Hepatocyte (in vitro differentiated cells): Measurements from ENCODE around the gene ZP1. TPM values are rescaled to one million over a fixed set of nuclear protein-coding genes. Genes with fewer than 3 reads are reported as not detected.

Experiments
- DNase-seq: peaks from one replicate; pipeline ENCODE4 v3.0.0-alpha.2; 2016; ENCODE audit warnings: low spot score
- H2AFZ ChIP-seq: fragments of 200-600 bp; sonication (generic); 2 replicates; pipeline ENCODE4 v1.6.0; 2016; ENCODE audit warnings: antibody characterized with exemption, mild to moderate bottlenecking
- H3K27ac ChIP-seq: fragments of 200-600 bp; sonication (generic); 2 replicates; pipeline ENCODE4 v1.5.1; 2016; ENCODE audit warnings: mild to moderate bottlenecking
- H3K27me3 ChIP-seq: fragments of 200-600 bp; sonication (generic); 2 replicates; pipeline ENCODE4 v1.6.1; 2016
- H3K36me3 ChIP-seq: fragments of 200-600 bp; sonication (generic); replicated peaks from 2 replicates; pipeline ENCODE4 v1.5.1; 2016; ENCODE audit warnings: low read depth; ENCODE audit not compliant: insufficient read depth
- H3K4me1 ChIP-seq: fragments of 200-600 bp; sonication (generic); 2 replicates; pipeline ENCODE4 v1.5.1; 2016; ENCODE audit warnings: mild to moderate bottlenecking, moderate library complexity; ENCODE audit not compliant: insufficient read depth
- H3K4me2 ChIP-seq: fragments of 200-600 bp; sonication (generic); 2 replicates; pipeline ENCODE4 v1.6.0; 2016
- H3K4me3 ChIP-seq: fragments of 200-600 bp; sonication (generic); 2 replicates; pipeline ENCODE4 v1.5.1; 2016; ENCODE audit warnings: mild to moderate bottlenecking
- H3K79me2 ChIP-seq: fragments of 200-600 bp; sonication (generic); 2 replicates; pipeline ENCODE4 v1.6.0; 2017; ENCODE audit warnings: mild to moderate bottlenecking
- H3K9me2 ChIP-seq: fragments of 200-600 bp; sonication (generic); replicated peaks from 2 replicates; pipeline ENCODE4 v1.6.0; 2017; ENCODE audit warnings: mild to moderate bottlenecking; ENCODE audit not compliant: insufficient read depth
- H3K9me3 ChIP-seq: fragments of 200-600 bp; sonication (generic); 2 replicates; pipeline ENCODE4 v1.5.1; 2016; ENCODE audit warnings: low read depth, mild to moderate bottlenecking
- H4K20me1 ChIP-seq: fragments of 200-600 bp; sonication (generic); 2 replicates; pipeline ENCODE4 v1.6.0; 2016; ENCODE audit warnings: mild to moderate bottlenecking; ENCODE audit not compliant: insufficient read depth, poor library complexity, severe bottlenecking
- EZH2 ChIP-seq: fragments of 200-600 bp; sonication (generic); IDR thresholded peaks from 2 replicates; pipeline ENCODE4 v1.6.1; 2016; ENCODE audit warnings: antibody characterized with exemption, mild to moderate bottlenecking, borderline replicate concordance
- EZH2phosphoT487 ChIP-seq: fragments of 200-600 bp; sonication (generic); IDR thresholded peaks from one replicate; pipeline ENCODE4 v1.6.1; 2018; ENCODE audit warnings: antibody characterized with exemption, mild to moderate bottlenecking, low read depth, moderate library complexity; ENCODE audit not compliant: unreplicated experiment, severe bottlenecking
- WGBS: methylation state at CpG from one replicate; pipeline ENCODE4 v1.1.6; 2016; ENCODE audit warnings: low lambda C conversion rate; ENCODE audit errors: missing lambda C conversion rate; 5-methylcytosine and 5-hydroxymethylcytosine counted together
- polyA plus RNA-seq: library from polyadenylated mRNA; unstranded; fragments of >200 nt; fragmentation: Nextera tagmentation; extraction: Ambion mirVana; gene quantifications from 2 replicates; pipeline ENCODE4 v1.2.1, GENCODE V29; 2016
- total RNA-seq: library from RNA; depleted of rRNA; stranded (reverse); fragments of >200 nt; gene quantifications from 2 replicates; pipeline ENCODE4 v1.2.3, GENCODE V29; 2014
- TF ChIP-seq, protein P1 (sequence below): fragments of 200-600 bp; sonication (generic); IDR thresholded peaks from 2 replicates; pipeline ENCODE4 v1.5.1; 2016; ENCODE audit warnings: antibody characterized with exemption, mild to moderate bottlenecking; ENCODE audit not compliant: poor library complexity

ZP1 gene
- total and polyA plus RNA-seq, 2 experiments from 2014 or later, result 1.6 TPM; not detected in 1

DNA sequence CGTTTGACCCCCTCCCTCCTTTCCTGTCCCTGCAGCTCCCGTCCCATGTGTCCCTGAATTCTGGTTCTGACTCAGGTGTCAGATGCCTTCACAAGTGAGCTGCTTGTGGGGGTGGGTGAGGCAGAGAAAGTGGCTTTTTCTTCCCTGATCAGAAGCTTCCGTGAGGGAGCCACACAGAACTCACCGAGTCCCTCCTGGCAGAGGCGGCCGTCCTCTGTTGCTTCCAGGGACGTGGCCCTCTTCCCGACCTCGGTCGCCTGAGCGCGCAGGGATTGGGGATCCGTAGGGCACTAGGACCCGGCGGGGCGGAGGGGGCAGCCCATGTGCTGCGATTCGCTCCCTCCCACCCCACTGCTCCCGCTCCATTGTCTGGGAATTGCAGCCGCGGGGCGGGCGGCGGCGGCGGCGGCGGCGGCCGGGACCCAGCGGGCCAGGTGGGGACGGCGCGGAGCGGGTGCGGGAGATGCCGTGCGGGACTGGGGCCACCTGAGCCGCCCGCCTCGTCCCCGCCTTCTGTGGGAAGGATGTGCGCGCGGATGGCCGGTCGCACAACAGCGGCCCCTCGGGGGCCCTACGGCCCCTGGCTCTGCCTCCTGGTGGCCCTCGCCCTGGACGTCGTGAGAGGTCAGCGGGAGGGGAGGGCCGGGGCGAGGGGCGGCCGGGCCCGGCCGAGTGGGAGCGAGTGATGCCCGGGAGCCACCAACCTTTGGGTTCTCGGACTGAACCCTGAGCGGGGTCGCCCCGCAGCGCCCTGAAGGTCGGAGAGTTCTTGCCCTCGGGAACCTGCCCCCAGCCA, 57.0 kb downstream of the ZP1 start, which contains the start of gene TMEM132A:
TMEM132A (plus strand) TSS at position 351 of the 796 bp plus-strand sequence; CDS start at position 525, 174 bp downstream.
- Histone ChIP-seq H2AFZ (peak within 1 kb of the TSS; percentile 94), H3K9me3 (no peaks in the 10 kb centered on the region), H3K4me2 (peak within 1 kb of the TSS; percentile 98), H3K4me1 (peaks cover 5% of the 10 kb centered on the region), H4K20me1 (no peaks in the 10 kb centered on the region), H3K9me2 (no peaks in the 10 kb centered on the region), H3K27me3 (no peaks in the 10 kb centered on the region), H3K79me2 (peaks cover 18% of the 10 kb centered on the region), H3K36me3 (no peaks in the 10 kb centered on the region), H3K4me3 (peak within 1 kb of the TSS; percentile 94), H3K27ac (no peak within 1 kb of the TSS)
- WGBS, result 3% methylated on average over 19 of the region's 69 CpGs
- TF ChIP-seq EZH2phosphoT487 (no peak), EZH2 (no peak)
- TF ChIP-seq, protein P1, sequence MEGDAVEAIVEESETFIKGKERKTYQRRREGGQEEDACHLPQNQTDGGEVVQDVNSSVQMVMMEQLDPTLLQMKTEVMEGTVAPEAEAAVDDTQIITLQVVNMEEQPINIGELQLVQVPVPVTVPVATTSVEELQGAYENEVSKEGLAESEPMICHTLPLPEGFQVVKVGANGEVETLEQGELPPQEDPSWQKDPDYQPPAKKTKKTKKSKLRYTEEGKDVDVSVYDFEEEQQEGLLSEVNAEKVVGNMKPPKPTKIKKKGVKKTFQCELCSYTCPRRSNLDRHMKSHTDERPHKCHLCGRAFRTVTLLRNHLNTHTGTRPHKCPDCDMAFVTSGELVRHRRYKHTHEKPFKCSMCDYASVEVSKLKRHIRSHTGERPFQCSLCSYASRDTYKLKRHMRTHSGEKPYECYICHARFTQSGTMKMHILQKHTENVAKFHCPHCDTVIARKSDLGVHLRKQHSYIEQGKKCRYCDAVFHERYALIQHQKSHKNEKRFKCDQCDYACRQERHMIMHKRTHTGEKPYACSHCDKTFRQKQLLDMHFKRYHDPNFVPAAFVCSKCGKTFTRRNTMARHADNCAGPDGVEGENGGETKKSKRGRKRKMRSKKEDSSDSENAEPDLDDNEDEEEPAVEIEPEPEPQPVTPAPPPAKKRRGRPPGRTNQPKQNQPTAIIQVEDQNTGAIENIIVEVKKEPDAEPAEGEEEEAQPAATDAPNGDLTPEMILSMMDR, result no peak
- peak; percentile 84 for DNase-seq

Other genes with a start within 250 kb of the ZP1 start
- gene MS4A8, start 167.9 kb upstream of the ZP1 start, total RNA-seq, result 1.5 and 3.8 TPM in 2 replicates
- 1.7 and 2.3 TPM in 2 replicates for gene MS4A8, start 167.9 kb upstream of the ZP1 start, polyA plus RNA-seq
- gene MS4A18, start 142.8 kb upstream of the ZP1 start, total RNA-seq, result not detected in 2 replicates
- gene MS4A18, start 142.8 kb upstream of the ZP1 start, polyA plus RNA-seq, result not detected in 2 replicates
- gene MS4A15, start 110.7 kb upstream of the ZP1 start, total RNA-seq, result 0.88 and 1.1 TPM in 2 replicates
- 4.3 and 8.0 TPM in 2 replicates for gene MS4A15, start 110.7 kb upstream of the ZP1 start, polyA plus RNA-seq
- 0.47 and 1.2 TPM in 2 replicates for gene MS4A10, start 82.2 kb upstream of the ZP1 start, total RNA-seq
- 0.21 and 1.8 TPM in 2 replicates for gene MS4A10, start 82.2 kb upstream of the ZP1 start, polyA plus RNA-seq
- 7.4 and 9.1 TPM in 2 replicates for gene CCDC86, start 25.4 kb upstream of the ZP1 start, total RNA-seq
- gene CCDC86, start 25.4 kb upstream of the ZP1 start, polyA plus RNA-seq, result 25.3 and 27.5 TPM in 2 replicates
- gene PTGDR2, start 11.6 kb upstream of the ZP1 start, total RNA-seq, result 1.2 and 1.3 TPM in 2 replicates
- gene PTGDR2, start 11.6 kb upstream of the ZP1 start, polyA plus RNA-seq, result 0.69 and 2.0 TPM in 2 replicates
- 38.1 and 53.8 TPM in 2 replicates for gene PRPF19, start 39.0 kb downstream of the ZP1 start, total RNA-seq
- 18.5 and 19.3 TPM in 2 replicates for gene PRPF19, start 39.0 kb downstream of the ZP1 start, polyA plus RNA-seq
- 30.0 and 47.5 TPM in 2 replicates for gene TMEM109, start 46.6 kb downstream of the ZP1 start, total RNA-seq
- 86.9 and 92.5 TPM in 2 replicates for gene TMEM109, start 46.6 kb downstream of the ZP1 start, polyA plus RNA-seq
- 33.7 and 44.3 TPM in 2 replicates for gene TMEM132A, start 56.9 kb downstream of the ZP1 start, total RNA-seq
- gene TMEM132A, start 56.9 kb downstream of the ZP1 start, polyA plus RNA-seq, result 97.1 and 98.7 TPM in 2 replicates
- 1.4 and 3.3 TPM in 2 replicates for gene SLC15A3, start 84.6 kb downstream of the ZP1 start, total RNA-seq
- gene SLC15A3, start 84.6 kb downstream of the ZP1 start, polyA plus RNA-seq, result 0.56 and 2.3 TPM in 2 replicates
- gene CD6, start 104.1 kb downstream of the ZP1 start, total RNA-seq, result 0.03 and 0.08 TPM in 2 replicates
- not detected in 2 replicates for gene CD6, start 104.1 kb downstream of the ZP1 start, polyA plus RNA-seq
- not detected in 2 replicates for gene CD5, start 234.9 kb downstream of the ZP1 start, total RNA-seq
- gene CD5, start 234.9 kb downstream of the ZP1 start, polyA plus RNA-seq, result 0.06 TPM in 1 of 2 replicates, not detected in the other